ENCODE results near the gene NR1I2. TPM values are rescaled to one million over a fixed set of nuclear protein-coding genes. Genes with fewer than 3 reads are reported as not detected.

Gene NR1I2
- under 1 TPM; 0.55 to 0.67 TPM for total RNA-seq

DNA sequence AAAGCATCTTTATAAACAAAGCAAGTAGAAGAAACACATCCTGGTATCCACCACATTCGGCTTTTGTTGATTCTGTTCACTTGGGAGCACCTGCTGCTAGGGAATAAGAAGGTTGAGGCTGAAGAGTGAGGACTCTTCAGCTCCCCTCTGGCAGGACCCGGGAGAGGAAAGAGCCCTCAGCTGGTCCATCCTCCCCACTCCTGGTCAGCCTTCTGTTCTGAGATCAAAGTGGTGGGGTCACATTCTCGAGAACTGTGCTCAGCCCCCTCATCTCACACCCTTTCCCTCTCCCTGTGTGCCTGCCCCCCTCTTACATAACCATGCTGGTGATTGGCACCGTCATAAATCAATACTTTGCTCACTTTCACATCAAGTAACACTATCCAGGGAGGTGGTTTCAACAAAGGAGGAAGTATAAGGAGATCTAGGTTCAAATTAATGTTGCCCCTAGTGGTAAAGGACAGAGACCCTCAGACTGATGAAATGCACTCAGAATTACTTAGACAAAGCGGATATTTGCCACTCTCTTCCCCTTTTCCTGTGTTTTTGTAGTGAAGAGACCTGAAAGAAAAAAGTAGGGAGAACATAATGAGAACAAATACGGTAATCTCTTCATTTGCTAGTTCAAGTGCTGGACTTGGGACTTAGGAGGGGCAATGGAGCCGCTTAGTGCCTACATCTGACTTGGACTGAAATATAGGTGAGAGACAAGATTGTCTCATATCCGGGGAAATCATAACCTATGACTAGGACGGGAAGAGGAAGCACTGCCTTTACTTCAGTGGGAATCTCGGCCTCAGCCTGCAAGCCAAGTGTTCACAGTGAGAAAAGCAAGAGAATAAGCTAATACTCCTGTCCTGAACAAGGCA is at the start of gene NR1I2:
Gene NR1I2 (plus strand): TSS at position 772 of the 869 bp plus-strand sequence.
- ChIA-PET POLR2A (no interaction called here), CTCF (no interaction called here)

DNA sequence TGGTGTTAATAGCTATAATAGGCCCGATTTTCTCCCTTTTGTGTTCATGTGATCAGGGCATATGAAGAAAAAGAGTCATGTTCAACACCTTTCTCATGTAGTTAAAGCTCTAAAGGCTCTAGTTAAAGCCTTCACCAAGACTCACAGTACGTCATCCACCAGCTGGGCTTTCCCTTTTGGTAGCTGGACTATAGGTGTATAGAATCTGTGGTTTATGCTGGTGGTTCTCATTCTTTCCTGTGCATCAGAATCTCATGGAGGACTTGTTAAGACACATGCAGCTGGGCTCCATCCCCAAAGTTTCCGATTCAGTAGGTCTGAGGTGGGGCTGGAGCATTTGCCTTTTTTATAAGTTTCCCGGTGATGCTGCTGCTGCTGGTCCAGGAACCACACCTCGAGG is 48.1 kb upstream of the NR1I2 start:
- CTCF ChIA-PET: no interaction called here

GRCh38 chr3:119738741-119739140 is 43.2 kb upstream of the NR1I2 start:
- ChIA-PET POLR2A (no interaction called here), CTCF (no interaction called here)

More for the DNA sequence above, 48.1 kb upstream of the NR1I2 start:
- POLR2A ChIA-PET: no interaction called here

DNA sequence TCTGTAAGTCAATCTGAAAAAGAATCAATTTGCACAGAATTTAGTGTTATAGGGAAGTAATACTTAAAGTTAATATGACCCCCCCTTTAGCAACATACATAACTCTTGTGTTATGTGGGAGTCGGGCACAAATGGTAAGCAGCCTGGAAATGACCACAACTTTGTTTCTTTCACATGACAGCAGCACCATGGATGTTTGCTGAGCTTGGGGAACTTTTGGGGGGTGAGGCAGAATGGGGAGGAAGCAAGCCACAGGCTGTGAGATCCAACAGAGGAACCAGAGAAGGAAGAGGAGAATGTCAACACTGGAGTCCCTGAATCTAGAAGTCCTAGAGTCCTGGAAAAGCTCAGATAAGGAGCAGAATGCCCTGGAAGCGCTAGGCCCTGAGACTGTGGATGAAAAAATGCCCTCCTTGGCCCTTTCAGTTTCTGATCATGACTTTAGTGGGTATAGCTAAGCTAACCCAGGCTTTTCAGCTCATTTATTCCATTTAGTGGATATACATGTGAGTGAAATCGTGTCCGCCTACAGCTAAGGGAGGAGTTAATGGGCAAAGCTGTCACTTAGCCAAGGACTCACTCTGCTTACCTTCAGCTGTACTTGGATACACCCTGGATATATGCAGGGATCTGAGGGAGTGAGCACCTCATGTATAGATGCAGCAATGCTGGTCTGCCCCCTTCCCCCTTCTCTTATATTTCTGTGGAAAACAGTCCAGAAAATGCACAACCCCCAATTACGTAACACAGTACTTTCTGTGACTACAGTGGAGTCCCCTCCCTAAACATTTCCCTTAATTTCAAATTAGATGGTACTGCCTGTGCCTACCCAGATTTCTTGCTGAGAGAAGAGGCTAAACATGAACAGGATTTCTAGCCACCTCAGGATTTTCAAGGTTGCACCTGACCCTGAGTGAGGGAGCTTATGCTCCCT is 40.0 kb upstream of the NR1I2 start:
- ChIA-PET CTCF (interaction anchor here (0.6 kb wide), 1 partner anchor 154 kb away, joined by 3 read pairs; no protein-coding TSS in a partner anchor), POLR2A (no interaction called here)

DNA sequence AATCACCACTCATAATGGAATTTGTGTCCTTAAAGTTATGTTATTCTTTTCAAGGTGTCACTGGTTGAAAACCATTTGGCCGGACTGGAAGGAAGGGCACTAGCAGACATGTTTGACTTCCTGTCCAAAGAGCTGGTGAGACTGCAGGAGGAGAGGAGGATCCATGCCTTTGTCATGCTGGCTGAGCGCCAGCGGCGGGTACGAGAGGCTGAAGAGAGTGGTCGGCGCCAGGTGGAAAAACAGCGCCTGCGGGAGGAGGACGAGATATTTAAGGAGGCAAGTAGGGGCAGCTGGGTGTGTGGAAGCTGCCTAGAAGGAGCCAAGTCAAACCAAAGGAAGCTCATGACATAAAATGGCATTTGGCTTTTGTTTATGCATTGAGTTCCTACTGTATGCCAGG is 38.0 kb upstream of the NR1I2 start:
- CTCF ChIA-PET: no interaction called here
- POLR2A ChIA-PET: no interaction called here

GRCh38 chr3:119745942-119746341 is 36.0 kb upstream of the NR1I2 start:
- CTCF ChIA-PET: interaction anchor here (0.5 kb wide), 1 partner anchor 54 kb away, joined by 3 read pairs; no protein-coding TSS in a partner anchor
- POLR2A ChIA-PET: no interaction called here

DNA sequence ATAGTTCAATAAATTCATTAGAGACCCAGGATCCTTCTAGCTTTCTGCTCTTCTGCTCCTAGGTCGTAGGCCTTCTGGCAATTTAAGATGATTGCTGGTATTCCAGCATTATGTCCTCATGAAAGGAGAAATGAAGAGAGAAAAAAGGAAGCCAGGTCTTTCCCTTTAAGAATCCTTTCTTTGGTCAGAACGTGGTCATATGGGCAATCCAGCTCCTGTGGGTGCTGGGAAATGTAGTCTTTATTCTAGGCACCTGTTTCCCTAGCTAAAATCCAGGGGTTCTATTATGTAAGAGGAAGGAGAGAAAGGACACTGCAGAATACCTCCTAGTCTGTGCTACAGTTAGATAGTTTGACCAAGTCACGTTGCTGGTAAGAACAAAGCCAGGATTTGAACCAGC is 35.5 kb upstream of the NR1I2 start:
- ChIA-PET POLR2A (no interaction called here), CTCF (no interaction called here)

GRCh38 chr3:119747357-119747756 is 34.5 kb upstream of the NR1I2 start:
- ChIA-PET CTCF (no interaction called here), POLR2A (no interaction called here)

DNA sequence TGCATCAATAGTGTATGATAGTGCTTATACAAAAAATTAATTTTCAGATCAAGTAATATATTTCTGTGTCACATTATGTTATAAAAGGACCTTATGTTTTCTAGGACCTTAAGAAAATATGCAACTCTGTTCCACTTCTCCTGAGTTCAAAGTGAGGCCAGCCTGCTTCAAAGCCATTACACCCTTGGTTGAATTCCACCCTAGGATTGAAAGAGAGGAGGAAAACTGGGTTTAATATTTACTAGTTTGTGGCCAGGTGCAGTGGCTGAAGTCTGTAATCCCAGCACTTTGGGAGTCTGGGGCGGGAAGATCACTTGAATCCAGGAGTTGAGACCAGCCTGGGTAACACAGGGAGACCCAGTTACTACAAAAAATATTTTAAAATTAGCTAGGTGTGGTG is 32.9 kb upstream of the NR1I2 start:
- ChIA-PET CTCF (no interaction called here), POLR2A (no interaction called here)

DNA sequence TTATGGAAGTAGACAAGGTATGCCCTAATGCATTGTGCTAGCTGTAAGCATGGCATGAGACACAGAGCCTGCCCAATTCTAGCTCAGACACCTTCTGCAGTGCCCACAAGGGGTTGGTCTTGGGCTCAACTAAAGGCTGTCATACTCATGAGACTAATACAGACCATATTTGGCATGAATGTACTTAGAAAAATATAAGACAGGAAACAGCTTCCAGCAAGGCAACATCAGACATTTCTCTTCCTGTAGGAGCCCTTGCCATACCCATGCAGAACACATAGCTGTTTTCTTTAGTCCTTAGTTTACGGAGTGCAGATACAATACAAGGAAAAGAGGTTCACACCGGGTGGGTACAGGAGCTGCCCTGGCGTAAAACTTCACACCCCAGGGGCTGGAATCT is 30.5 kb upstream of the NR1I2 start:
- ChIA-PET POLR2A (no interaction called here), CTCF (no interaction called here)

DNA sequence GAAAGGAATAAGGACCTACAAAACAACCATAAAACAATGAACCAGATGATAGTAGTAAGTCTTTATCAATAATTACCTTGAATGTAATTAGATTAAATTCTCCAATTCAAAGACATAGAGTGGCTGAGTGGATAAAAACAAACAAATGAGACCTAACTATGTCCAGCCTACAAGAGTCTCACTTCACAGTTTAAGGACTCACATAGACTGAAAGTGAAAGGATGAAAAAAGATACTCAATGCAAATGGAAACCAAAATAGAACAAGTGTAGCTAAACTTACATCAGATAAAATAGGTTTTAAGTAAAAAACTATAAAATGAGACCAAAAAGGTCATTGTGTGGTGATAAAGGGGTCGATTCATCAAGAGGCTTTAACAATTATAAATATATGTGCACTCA is 21.9 kb upstream of the NR1I2 start:
- POLR2A ChIA-PET: no interaction called here
- CTCF ChIA-PET: no interaction called here

GRCh38 chr3:119762876-119763275 is 19.0 kb upstream of the NR1I2 start:
- ChIA-PET CTCF (no interaction called here), POLR2A (no interaction called here)

DNA sequence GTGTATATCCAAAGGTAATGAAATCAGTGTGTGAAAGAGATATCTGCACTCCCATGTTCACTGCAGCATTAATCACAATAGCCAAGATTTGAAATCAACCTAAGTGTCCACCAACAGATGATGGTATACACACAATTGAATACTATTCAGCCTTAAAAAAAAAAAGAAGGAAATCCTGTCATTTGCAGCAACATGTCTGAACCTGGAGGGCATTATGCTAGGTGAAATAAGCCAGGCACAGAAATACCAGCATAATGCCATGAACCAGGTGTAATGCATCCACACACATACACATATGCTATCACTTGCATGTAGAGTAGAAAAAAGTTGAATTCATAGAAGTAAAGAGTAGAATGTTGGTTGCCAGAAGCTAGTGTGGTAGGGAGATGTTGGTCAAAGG is 18.4 kb upstream of the NR1I2 start:
- ChIA-PET POLR2A (no interaction called here), CTCF (no interaction called here)

DNA sequence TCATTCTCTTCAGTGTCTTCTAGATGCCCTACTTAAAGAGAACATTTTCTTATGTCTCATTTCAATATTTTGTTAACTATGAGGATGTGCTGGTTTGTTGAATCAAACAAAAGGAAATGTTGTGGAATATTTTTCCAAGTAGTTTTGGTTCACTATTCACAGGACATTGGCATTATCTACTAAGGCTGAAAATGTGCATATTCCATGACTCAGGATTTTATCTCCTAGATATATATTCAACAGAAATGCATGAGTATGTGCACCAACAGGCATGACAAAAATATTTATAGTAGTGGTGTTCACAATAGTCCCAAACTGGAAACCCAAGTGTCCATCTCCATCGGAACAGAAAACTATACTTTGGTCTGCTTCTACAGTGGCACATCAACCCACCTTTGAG is 16.7 kb upstream of the NR1I2 start:
- CTCF ChIA-PET: no interaction called here

DNA sequence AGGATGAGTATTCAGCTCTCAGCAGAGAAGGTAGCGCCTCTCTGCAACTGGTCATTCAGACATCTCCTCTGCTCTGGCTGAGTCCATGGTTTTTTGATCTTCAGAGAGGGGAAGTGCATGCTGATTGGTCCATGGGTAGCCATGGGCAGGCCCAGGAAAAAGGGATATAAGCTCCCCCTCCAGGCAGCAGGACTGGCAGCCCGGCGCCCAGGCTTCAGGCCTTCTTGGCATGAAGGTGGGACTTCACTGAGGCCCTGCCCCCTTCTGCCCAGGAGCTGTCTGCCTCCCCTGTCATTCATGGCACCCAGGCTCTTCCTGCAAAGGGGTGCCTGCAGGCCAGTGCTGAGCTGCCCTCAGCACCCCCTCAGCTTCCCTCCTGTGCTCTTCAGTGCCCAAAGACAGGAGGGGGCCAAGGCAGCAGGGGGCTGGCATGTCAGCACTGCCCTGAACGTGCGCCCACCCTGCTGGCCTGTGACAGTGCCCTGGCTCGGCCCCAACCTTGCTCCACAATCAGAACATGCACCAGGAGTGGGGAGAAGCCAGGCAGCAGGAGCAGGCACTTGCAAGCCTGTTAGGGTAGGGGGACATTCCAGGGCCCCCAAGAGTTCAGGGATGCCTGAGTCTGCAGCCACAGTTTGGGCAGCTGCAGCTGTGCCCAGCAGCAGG is 13.8 kb upstream of the NR1I2 start:
- ChIA-PET CTCF (no interaction called here), POLR2A (no interaction called here)

More for the DNA sequence above, 16.7 kb upstream of the NR1I2 start:
- POLR2A ChIA-PET: no interaction called here

DNA sequence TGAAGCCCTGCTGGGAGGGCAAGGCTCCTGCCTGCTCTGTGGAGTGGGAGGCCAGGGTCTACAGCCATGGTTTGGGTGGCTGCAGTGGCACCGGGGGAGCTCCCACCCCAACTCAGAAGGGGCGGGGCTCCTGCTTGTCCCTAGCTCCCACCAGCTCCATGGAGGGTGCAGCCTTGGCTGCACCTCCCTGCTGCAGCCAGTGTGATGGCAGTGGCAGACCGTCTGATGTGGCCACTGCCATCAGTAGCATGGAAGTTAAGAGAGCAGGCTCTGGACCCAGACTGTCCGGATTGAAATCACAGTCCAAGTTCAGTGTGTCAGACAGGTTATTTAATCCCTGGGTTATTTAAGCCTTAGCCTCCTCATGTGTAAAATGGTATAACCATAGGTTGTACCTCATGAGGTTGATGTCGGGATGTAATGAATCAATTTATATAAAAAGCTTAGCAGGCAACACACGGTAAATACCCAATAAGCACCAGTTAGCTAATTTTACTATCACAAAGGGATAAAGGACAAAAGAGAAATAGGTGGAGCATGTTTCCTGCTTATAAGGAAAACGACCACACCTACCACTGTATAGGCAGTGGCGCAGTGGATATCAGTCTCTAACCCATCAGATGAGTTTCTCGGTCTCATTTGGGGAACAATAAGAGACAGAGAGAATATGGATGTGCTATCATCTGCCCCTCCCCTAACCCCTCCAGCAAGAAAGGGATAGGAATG is 13.1 kb upstream of the NR1I2 start:
- ChIA-PET CTCF (no interaction called here), POLR2A (no interaction called here)

DNA sequence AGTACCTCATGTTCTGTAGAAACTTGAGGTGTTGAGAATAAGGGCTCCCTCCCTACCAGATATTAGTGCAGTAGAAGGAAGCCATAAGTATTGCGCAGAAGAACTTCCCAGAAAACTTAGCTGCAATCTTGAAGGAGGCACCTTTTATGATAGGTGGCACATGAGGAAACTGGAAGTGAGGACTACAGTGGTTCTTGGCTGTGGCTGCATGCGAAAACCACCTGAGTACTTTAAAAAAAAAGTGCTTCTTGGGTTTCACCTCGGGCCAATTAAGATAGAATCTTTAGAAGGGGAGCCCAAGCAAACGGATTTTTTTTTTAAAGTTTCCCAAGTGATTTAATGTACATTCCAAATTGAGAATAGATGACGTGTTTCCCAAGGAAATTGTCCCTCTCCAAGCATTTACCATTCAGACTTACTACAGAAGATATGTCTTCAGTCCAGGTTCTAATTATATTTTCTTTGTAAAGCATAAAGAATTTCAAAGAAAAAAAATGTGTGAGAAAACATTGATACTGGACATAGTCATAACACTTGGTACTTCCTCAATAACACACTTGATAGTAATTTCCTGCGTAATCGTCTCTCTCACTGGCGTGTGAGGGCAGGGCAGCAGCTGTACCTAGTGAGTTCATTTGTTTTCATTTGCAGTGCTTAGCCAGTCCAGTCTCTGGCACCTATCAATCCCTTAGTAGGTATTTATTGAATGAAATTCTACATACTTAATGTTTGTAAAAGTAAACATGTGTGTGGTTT is 12.3 kb upstream of the NR1I2 start:
- CTCF ChIA-PET: no interaction called here
- POLR2A ChIA-PET: no interaction called here

DNA sequence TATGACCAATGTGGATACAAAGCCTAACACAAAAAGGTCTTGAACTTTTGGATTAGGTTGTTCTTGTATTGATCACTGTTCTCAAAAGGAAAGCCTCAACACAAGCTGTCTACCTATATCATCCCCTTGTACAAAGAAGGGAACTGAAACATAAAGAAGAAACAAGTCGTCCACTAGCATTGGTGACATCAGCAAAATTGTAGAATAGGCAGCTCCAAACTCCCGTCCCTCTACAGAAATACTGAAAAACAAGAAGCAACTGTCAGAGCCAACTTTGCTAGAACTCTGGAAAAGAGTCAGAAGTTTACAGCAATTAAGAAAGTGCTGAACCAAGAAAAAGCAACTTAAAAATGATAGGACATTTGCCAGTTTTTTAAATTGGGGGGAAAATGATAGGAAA is 7.5 kb upstream of the NR1I2 start:
- ChIA-PET CTCF (no interaction called here), POLR2A (no interaction called here)

GRCh38 chr3:119776304-119776703 is 5.6 kb upstream of the NR1I2 start:
- POLR2A ChIA-PET: no interaction called here
- CTCF ChIA-PET: no interaction called here

All from activated CD8-positive, alpha-beta memory T cell treated with anti-CD3 and anti-CD28 coated beads for 36 hours (primary cell).